ENCODE measurements around the gene ADGRB3. TPM values are rescaled to one million over a fixed set of nuclear protein-coding genes. Genes with fewer than 3 reads are reported as not detected.
A peak's percentile ranks its signal among the peaks of the same experiment; 100 is the strongest.

Gene ADGRB3
- polyA plus RNA-seq, 1 donor, result 0.76 TPM

GRCh38 chr6:68701159-68701558, 66.1 kb downstream of the ADGRB3 start:
- DNase-seq (ENCODE audit: low read depth), result no peak

- DNase-seq (ENCODE audit: low read depth), result no peak
These were observed 69.4 kb downstream of the ADGRB3 start for GRCh38 chr6:68704485-68704884.

GRCh38 chr6:68709091-68709490, 74.0 kb downstream of the ADGRB3 start:
- no peak for DNase-seq (ENCODE audit: low read depth)

GRCh38 chr6:68709882-68710281, 74.8 kb downstream of the ADGRB3 start:
- DNase-seq (ENCODE audit: low read depth), result no peak

GRCh38 chr6:68710496-68710895, 75.4 kb downstream of the ADGRB3 start:
- DNase-seq (ENCODE audit: low read depth), result no peak

- no peak for DNase-seq (ENCODE audit: low read depth)
These were observed 75.8 kb downstream of the ADGRB3 start for GRCh38 chr6:68710916-68711315.

- no peak for DNase-seq (ENCODE audit: low read depth)
These were observed 76.4 kb downstream of the ADGRB3 start for GRCh38 chr6:68711386-68712000.

GRCh38 chr6:68716620-68717019, 81.5 kb downstream of the ADGRB3 start:
- no peak for DNase-seq (ENCODE audit: low read depth)

- DNase-seq (ENCODE audit: low read depth), result no peak
These were observed 83.4 kb downstream of the ADGRB3 start for GRCh38 chr6:68718385-68719073.

GRCh38 chr6:68719761-68720160, 84.7 kb downstream of the ADGRB3 start:
- DNase-seq (ENCODE audit: low read depth), result no peak

- DNase-seq (ENCODE audit: low read depth), result no peak
These were observed 87.9 kb downstream of the ADGRB3 start for GRCh38 chr6:68722891-68723527.

- DNase-seq (ENCODE audit: low read depth), result peak; percentile 31
These were observed 89.0 kb downstream of the ADGRB3 start for GRCh38 chr6:68724060-68724459.

GRCh38 chr6:68726337-68726736, 91.3 kb downstream of the ADGRB3 start:
- no peak for DNase-seq (ENCODE audit: low read depth)

- no peak for DNase-seq (ENCODE audit: low read depth)
These were observed 91.9 kb downstream of the ADGRB3 start for GRCh38 chr6:68726992-68727391.

GRCh38 chr6:68727699-68728098, 92.6 kb downstream of the ADGRB3 start:
- DNase-seq (ENCODE audit: low read depth), result no peak

- no peak for DNase-seq (ENCODE audit: low read depth)
These were observed 93.3 kb downstream of the ADGRB3 start for GRCh38 chr6:68728159-68728979.

GRCh38 chr6:68729377-68729903, 94.4 kb downstream of the ADGRB3 start:
- DNase-seq (ENCODE audit: low read depth), result no peak

GRCh38 chr6:68730291-68731054, 95.4 kb downstream of the ADGRB3 start:
- DNase-seq (ENCODE audit: low read depth), result no peak

- DNase-seq (ENCODE audit: low read depth), result no peak
These were observed 97.3 kb downstream of the ADGRB3 start for GRCh38 chr6:68732423-68732822.

- DNase-seq (ENCODE audit: low read depth), result no peak
These were observed 100.8 kb downstream of the ADGRB3 start for GRCh38 chr6:68735866-68736265.

- no peak for DNase-seq (ENCODE audit: low read depth)
These were observed 102.0 kb downstream of the ADGRB3 start for GRCh38 chr6:68737061-68737460.

Data from forelimb muscle (tissue), 1 donor.